Lung (tissue), 12 donors: Measurements from ENCODE around the gene SFSWAP. TPM values are rescaled to one million over a fixed set of nuclear protein-coding genes. Genes with fewer than 3 reads are reported as not detected.

ENCODE experiments used
- ATAC-seq: fragments of 200-7000 bp; cut with Tn5 transposase; one replicate; pipeline ENCODE4 v1.9.1; 2020; ENCODE audit warnings: moderate number of reproducible peaks; ENCODE audit not compliant: insufficient read depth, low FRiP score
- DNase-seq, 3 donors: peaks; one replicate each; pipeline ENCODE4 v3.0.0-alpha.2; 2013 to 2017
- H3K27ac ChIP-seq, 2 donors: one replicate each; pipeline ENCODE4 v1.5.1; 2013; ENCODE audit warnings: mild to moderate bottlenecking in 2 of 2, moderate library complexity in 2 of 2, control low read depth in 1 of 2, inconsistent platforms in 1 of 2, low read depth in 1 of 2, low read length in 1 of 2
- H3K27me3 ChIP-seq, 3 donors: one replicate each; pipeline ENCODE4 v1.5.1; 2013; ENCODE audit warnings: low read length in 2 of 3; ENCODE audit not compliant: control insufficient read depth in 3 of 3, insufficient read depth in 3 of 3
- H3K36me3 ChIP-seq, 4 donors: one replicate each; pipeline ENCODE4 v1.5.1; 2013; ENCODE audit warnings: low read length in 4 of 4, mild to moderate bottlenecking in 1 of 4, moderate library complexity in 1 of 4; ENCODE audit not compliant: control insufficient read depth in 4 of 4, insufficient read depth in 4 of 4
- H3K4me1 ChIP-seq, 5 donors: one replicate each; pipeline ENCODE4 v1.5.1; 2013; ENCODE audit warnings: low read length in 5 of 5, mild to moderate bottlenecking in 2 of 5, moderate library complexity in 1 of 5; ENCODE audit not compliant: control insufficient read depth in 5 of 5, insufficient read depth in 5 of 5
- H3K4me3 ChIP-seq: one replicate; pipeline ENCODE4 v1.5.1; 2013; ENCODE audit warnings: mild to moderate bottlenecking, control low read depth, moderate library complexity
- H3K9ac ChIP-seq, 2 donors: one replicate each; pipeline ENCODE4 v1.5.1; 2013; ENCODE audit warnings: low read length in 2 of 2, control low read depth in 1 of 2; ENCODE audit not compliant: insufficient read depth in 1 of 2
- H3K9me3 ChIP-seq, 4 donors: one replicate each; pipeline ENCODE4 v1.5.1; 2013; ENCODE audit warnings: low read length in 3 of 4, mild to moderate bottlenecking in 1 of 4, moderate library complexity in 1 of 4; ENCODE audit not compliant: control insufficient read depth in 4 of 4, insufficient read depth in 3 of 4
- CTCF ChIP-seq: IDR thresholded peaks from 2 replicates; pipeline ENCODE4 v1.5.1; 2012; ENCODE audit warnings: mild to moderate bottlenecking; ENCODE audit errors: control extremely low read depth, extremely low read depth
- WGBS, 2 donors: extraction: QIAGEN DNeasy Blood & Tissue Kit; methylation state at CpG; one replicate each; pipeline ENCODE4 v1.1.7; 2013; 5-methylcytosine and 5-hydroxymethylcytosine counted together
- polyA plus RNA-seq, 2 donors: library from polyadenylated mRNA; stranded (reverse); fragments of 200-250 nt; gene quantifications; one replicate each; pipeline ENCODE4 v1.2.1, GENCODE V29; 2013
- total RNA-seq, 2 donors: library from RNA; depleted of rRNA in 1 of 2; stranded (reverse); fragments of >200 nt in 1 of 2; gene quantifications; one replicate each; pipeline ENCODE4 v1.2.1, GENCODE V29; 2014 to 2021
- donor health status: control.
- donor health status: control.
- donor health status: Bipolar disorder and iron deficiency.
- donor health status: healthy.
- donor health status: DM: yes; HTN: yes; CAD: no.

Gene SFSWAP
- total and polyA plus RNA-seq, 4 donors: 23.3 to 49.9 (median 40.0) TPM

GRCh38 chr12:131841547-131841946, 130.7 kb downstream of the SFSWAP start:
- no peak for TF ChIP-seq CTCF
- H3K27ac ChIP-seq: no peak overlapping the region
- no peaks in the 10 kb centered on the region for H3K4me1 ChIP-seq
- no peak for ATAC-seq
- WGBS, 2 donors: 92 to 96% methylated on average over 22 of the region's 22 CpGs
- H3K36me3 ChIP-seq: peaks cover 0 to 1% (median 0%) of the 10 kb centered on the region in 4 donors
- H3K4me3 ChIP-seq: no peak overlapping the region
- no peaks in the 10 kb centered on the region for H3K9me3 ChIP-seq
- DNase-seq: no peak
- H3K27me3 ChIP-seq: no peaks in the 10 kb centered on the region
- no peak overlapping the region for H3K9ac ChIP-seq

DNA sequence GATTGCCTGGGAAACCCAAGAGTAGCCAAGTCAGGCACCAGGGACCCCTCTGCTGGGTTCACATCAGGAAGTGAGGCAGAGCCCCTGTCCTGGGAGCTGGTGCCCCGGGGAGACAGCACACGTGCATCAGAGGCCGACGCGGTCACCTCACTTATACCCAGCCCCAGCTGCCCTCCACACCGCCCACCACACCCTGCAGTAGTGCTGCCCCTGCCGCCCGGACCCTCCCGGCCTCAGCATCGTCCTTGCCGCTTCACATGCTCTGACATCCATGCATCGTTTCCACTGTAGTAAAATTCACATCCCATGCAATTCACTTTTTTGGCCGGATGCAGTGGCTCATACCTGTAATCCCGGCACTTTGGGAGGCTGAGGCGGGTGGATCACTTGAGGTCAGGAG, 131.3 kb downstream of the SFSWAP start:
- Histone ChIP-seq H3K27me3 (no peaks in the 10 kb centered on the region), H3K36me3 (peaks cover 0 to 1% (median 0%) of the 10 kb centered on the region in 4 donors), H3K9me3 (no peaks in the 10 kb centered on the region), H3K4me3 (no peak overlapping the region), H3K27ac (no peak overlapping the region), H3K9ac (no peak overlapping the region), H3K4me1 (no peaks in the 10 kb centered on the region)
- WGBS, 2 donors: 89 to 92% methylated on average over 15 of the region's 15 CpGs
- no peak for ATAC-seq
- TF ChIP-seq CTCF: no peak
- no peak for DNase-seq

GRCh38 chr12:131843527-131843926, 132.6 kb downstream of the SFSWAP start:
- ATAC-seq: no peak
- no peak for DNase-seq
- Histone ChIP-seq H3K9me3 (no peaks in the 10 kb centered on the region), H3K4me1 (no peaks in the 10 kb centered on the region), H3K36me3 (peaks cover 0 to 1% (median 0%) of the 10 kb centered on the region in 4 donors), H3K4me3 (no peak overlapping the region), H3K9ac (no peak overlapping the region), H3K27ac (no peak overlapping the region), H3K27me3 (no peaks in the 10 kb centered on the region)
- no peak for TF ChIP-seq CTCF
- 91 to 95% methylated on average over 16 of the region's 16 CpGs for WGBS, 2 donors

GRCh38 chr12:131844140-131844539, 133.2 kb downstream of the SFSWAP start:
- 92 to 97% methylated on average over 11 of the region's 11 CpGs for WGBS, 2 donors
- H3K4me1 ChIP-seq: no peaks in the 10 kb centered on the region
- H3K9ac ChIP-seq: no peak overlapping the region
- TF ChIP-seq CTCF: no peak
- H3K36me3 ChIP-seq: peaks cover 0 to 1% (median 0%) of the 10 kb centered on the region in 4 donors
- no peaks in the 10 kb centered on the region for H3K27me3 ChIP-seq
- DNase-seq: no peak
- H3K27ac ChIP-seq: no peak overlapping the region
- no peak overlapping the region for H3K4me3 ChIP-seq
- no peak for ATAC-seq
- H3K9me3 ChIP-seq: no peaks in the 10 kb centered on the region
